ENCODE data around the gene ATP6V1B1.

The ATP6V1B1 gene

GRCh38 chr2:70937866-70938585 lies 2.3 kb downstream of the ATP6V1B1 start:
- Histone ChIP-seq H3K36me3 (no peaks in the 10 kb centered on the region), H3K27me3 (ENCODE audit: insufficient read depth, low read depth, severe bottlenecking) (no peaks in the 10 kb centered on the region), H3K9me3 (ENCODE audit: severe bottlenecking) (no peaks in the 10 kb centered on the region), H3K4me3 (ENCODE audit: low read depth, low read length) (no peak overlapping the region), H3K27ac (peak overlapping the region; percentile 64)
- no peak for TF ChIP-seq CTCF (IDR thresholded peaks at IDR 0.05; ENCODE audit: low read depth, low read length)
- peak; percentile 81 for DNase-seq

DNA sequence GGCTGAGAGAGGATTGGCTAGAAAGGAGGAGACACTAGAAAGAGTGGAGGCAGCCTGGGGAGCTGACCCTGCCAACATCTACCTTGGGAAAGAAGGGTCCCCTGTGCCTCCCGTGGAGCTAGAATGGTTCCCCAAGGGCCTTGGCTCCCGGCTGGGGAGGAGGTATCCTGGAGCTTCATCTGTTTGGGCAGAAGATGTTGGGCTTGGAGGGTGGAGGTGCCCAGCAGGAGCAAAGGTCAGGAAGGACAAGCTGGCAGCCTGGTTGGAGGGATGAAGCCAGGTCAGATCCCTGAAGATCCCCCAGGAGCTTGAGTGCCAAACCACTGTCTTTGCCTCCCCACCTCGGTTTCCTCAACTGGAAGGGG lies 2.9 kb downstream of the ATP6V1B1 start:
- Histone ChIP-seq H3K9me3 (ENCODE audit: severe bottlenecking) (no peaks in the 10 kb centered on the region), H3K4me3 (ENCODE audit: low read depth, low read length) (no peak overlapping the region; the same call in 1 of the 2 replicates), H3K36me3 (no peaks in the 10 kb centered on the region), H3K27me3 (ENCODE audit: insufficient read depth, low read depth, severe bottlenecking) (no peaks in the 10 kb centered on the region), H3K27ac (peak overlapping the region; percentile 64)
- DNase-seq = no peak
- TF ChIP-seq CTCF (IDR thresholded peaks at IDR 0.05; ENCODE audit: low read depth, low read length) = no peak

GRCh38 chr2:70939001-70939838 lies 3.5 kb downstream of the ATP6V1B1 start:
- H3K36me3 ChIP-seq = no peaks in the 10 kb centered on the region
- H3K9me3 ChIP-seq (ENCODE audit: severe bottlenecking) = no peaks in the 10 kb centered on the region
- DNase-seq = peak; percentile 80
- no peak overlapping the region; the same call in 1 of the 2 replicates for H3K4me3 ChIP-seq (ENCODE audit: low read depth, low read length)
- 0 out of 2 replicates have a peak, but pooled peaks have one; percentile 0 for TF ChIP-seq CTCF (IDR thresholded peaks at IDR 0.05; ENCODE audit: low read depth, low read length)
- H3K27me3 ChIP-seq (ENCODE audit: insufficient read depth, low read depth, severe bottlenecking) = no peaks in the 10 kb centered on the region
- H3K27ac ChIP-seq = peak overlapping the region; percentile 64

DNA sequence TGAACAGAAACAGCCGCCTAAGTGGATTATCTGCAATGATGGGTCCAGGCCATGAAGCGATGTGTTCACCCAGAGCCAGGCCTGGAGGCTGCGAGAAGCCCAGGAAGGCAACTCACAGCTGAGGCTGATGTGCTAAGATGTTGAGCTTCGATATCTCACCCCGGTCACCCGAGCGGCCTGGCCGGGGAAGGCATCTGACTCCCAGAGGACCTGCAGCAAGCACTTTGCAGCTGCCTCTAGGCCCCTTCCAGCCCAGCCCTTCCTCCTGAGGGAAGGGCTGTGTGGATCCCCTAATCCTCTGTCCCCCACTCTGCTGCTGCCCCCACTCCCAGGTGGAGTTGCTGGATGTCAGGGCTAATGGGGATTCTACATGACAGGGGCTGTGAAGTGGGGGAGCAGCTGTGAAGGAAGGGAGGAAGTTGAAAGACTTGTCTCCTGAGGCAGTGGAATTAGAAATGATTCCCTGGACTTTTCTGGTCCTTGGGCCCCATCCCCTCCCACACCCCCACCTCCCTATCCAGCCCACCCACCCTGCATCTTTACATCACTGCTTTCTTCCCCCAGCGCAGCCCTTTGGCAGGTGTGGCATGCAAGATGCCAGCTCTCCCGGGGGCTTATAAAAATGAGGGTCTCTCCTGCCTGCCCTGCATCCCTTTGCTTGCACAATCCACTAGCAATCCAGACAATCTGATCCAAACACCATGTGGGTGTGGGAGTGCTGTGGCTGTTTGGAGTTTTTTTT lies 4.3 kb downstream of the ATP6V1B1 start:
- Histone ChIP-seq H3K27ac (peak overlapping the region; percentile 64), H3K4me3 (ENCODE audit: low read depth, low read length) (no peak overlapping the region), H3K27me3 (ENCODE audit: insufficient read depth, low read depth, severe bottlenecking) (no peaks in the 10 kb centered on the region), H3K36me3 (no peaks in the 10 kb centered on the region), H3K9me3 (ENCODE audit: severe bottlenecking) (no peaks in the 10 kb centered on the region)
- no peak for TF ChIP-seq CTCF (IDR thresholded peaks at IDR 0.05; ENCODE audit: low read depth, low read length)
- no peak for DNase-seq

DNA sequence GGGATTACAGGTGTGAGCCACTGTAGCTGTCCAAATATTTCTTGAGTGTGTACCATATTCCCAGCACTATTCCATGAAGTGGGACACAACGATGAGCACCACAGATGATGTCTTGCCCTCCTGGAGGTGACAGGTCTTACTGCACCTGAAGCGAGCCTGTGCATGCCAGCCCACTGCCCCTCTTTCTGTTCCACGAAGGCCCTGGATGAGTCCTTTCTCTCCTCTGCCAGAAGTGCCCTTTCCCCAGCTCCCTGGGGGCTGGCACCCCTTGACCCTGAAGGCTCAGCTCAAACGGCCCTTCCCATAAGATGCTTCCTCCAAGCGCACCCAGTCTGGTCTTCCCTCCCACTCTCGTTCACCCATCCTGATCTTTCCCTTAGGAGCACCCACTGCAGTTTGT lies 5.5 kb downstream of the ATP6V1B1 start:
- Histone ChIP-seq H3K27ac (no peak overlapping the region), H3K9me3 (ENCODE audit: severe bottlenecking) (no peaks in the 10 kb centered on the region), H3K4me3 (ENCODE audit: low read depth, low read length) (no peak overlapping the region), H3K27me3 (ENCODE audit: insufficient read depth, low read depth, severe bottlenecking) (no peaks in the 10 kb centered on the region), H3K36me3 (no peaks in the 10 kb centered on the region)
- TF ChIP-seq CTCF (IDR thresholded peaks at IDR 0.05; ENCODE audit: low read depth, low read length) = no peak
- no peak for DNase-seq
